ENCODE measurements around the gene CDC25A. TPM values are rescaled to one million over a fixed set of nuclear protein-coding genes. Genes with fewer than 3 reads are reported as not detected.

The CDC25A gene
- total and polyA plus RNA-seq, 9 of the 15 experiments (the other 6 are each of a cell fraction or from before 2014, with no cell fraction given): 3.4 to 61.3 (median 51.8) TPM

- TF ChIP-seq PKNOX1 (IDR thresholded peaks at IDR 0.05) (peak; percentile 98), SP1 (CRISPR knock-in tag; IDR thresholded peaks at IDR 0.05) (peak; percentile 68; the same call in 1 of the 2 replicates), SIN3A (IDR thresholded peaks at IDR 0.05; ENCODE audit: borderline replicate concordance in 2 of 2, control insufficient read depth in 1 of 2, low read depth in 2 of 2, low read length in 2 of 2) (peak; percentile 97 to 99), HBP1 (CRISPR knock-in tag; IDR thresholded peaks at IDR 0.05) (peak; percentile 38; the same call in 1 of the 2 replicates), ZNF282 (CRISPR knock-in tag; IDR thresholded peaks at IDR 0.05) (no peak), ZNF740 (CRISPR knock-in tag; IDR thresholded peaks at IDR 0.05) (no peak), ZNF740 (tag; IDR thresholded peaks at IDR 0.05) (peak in 1 of 2 experiments; percentile 53; a peak in 1 of 4 replicates), ZBTB7A (IDR thresholded peaks at IDR 0.05; ENCODE audit: borderline replicate concordance, control insufficient read depth, low read depth, low read length) (peak; percentile 73; the same call in 1 of the 2 replicates), SAP30 (IDR thresholded peaks at IDR 0.05; ENCODE audit: borderline replicate concordance, insufficient read depth, low read depth, low read length, poor library complexity, severe bottlenecking) (peak; percentile 99)
Measured at GRCh38 chr3:48188266-48189201, at the start of gene CDC25A (continued).
